Measurements from ENCODE around the gene STARD8.

The STARD8 gene

GRCh38 chrX:68711845-68712244, 64.4 kb downstream of the STARD8 start:
- no peak for DNase-seq (ENCODE audit: low read depth, low spot score)
- no peak for TF ChIP-seq FOXP2 (optimal IDR thresholded peaks at IDR 0.05; ENCODE audit: control extremely low read depth, extremely low read length, insufficient read depth)
- TF ChIP-seq EZH2 (IDR thresholded peaks at IDR 0.05): no peak
- TF ChIP-seq POLR2AphosphoS5 (IDR thresholded peaks at IDR 0.05; ENCODE audit: borderline replicate concordance, low read depth, low read length): no peak
- Histone ChIP-seq H3K36me3 (ENCODE audit: insufficient read depth, low read length) (no peaks in the 10 kb centered on the region), H3K9me3 (ENCODE audit: low read depth, low read length) (no peaks in the 10 kb centered on the region), H3K27ac (no peak overlapping the region), H3K4me3 (no peak overlapping the region), H3K9ac (ENCODE audit: insufficient read length) (no peak overlapping the region)

GRCh38 chrX:68714856-68715255, 67.4 kb downstream of the STARD8 start:
- TF ChIP-seq POLR2AphosphoS5 (IDR thresholded peaks at IDR 0.05; ENCODE audit: borderline replicate concordance, low read depth, low read length): no peak
- TF ChIP-seq FOXP2 (optimal IDR thresholded peaks at IDR 0.05; ENCODE audit: control extremely low read depth, extremely low read length, insufficient read depth): no peak
- TF ChIP-seq EZH2 (IDR thresholded peaks at IDR 0.05): no peak
- no peak overlapping the region for H3K4me3 ChIP-seq
- H3K9ac ChIP-seq (ENCODE audit: insufficient read length): no peak overlapping the region
- no peaks in the 10 kb centered on the region for H3K9me3 ChIP-seq (ENCODE audit: low read depth, low read length)
- no peak overlapping the region for H3K27ac ChIP-seq
- no peaks in the 10 kb centered on the region for H3K36me3 ChIP-seq (ENCODE audit: insufficient read depth, low read length)
- no peak for DNase-seq (ENCODE audit: low read depth, low spot score)

DNA sequence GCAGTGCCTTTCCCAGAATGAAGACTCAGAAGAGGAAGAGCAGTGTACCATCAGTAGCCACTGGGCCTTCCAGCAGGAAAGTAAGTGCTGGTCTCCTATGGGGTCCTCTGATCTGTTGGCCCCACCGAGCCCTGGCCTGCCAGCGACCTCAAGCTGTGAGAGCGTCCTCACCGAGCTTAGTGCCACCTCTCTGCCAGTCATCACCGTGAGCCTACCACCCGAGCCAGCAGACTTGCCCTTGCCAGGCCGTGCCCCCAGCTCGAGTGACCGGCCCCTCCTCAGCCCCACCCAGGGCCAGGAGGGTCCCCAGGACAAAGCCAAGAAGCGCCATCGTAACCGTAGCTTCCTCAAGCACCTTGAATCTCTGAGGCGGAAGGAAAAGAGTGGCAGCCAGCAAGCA, 69.7 kb downstream of the STARD8 start:
- Histone ChIP-seq H3K36me3 (ENCODE audit: insufficient read depth, low read length) (no peaks in the 10 kb centered on the region), H3K4me3 (no peak overlapping the region), H3K9me3 (ENCODE audit: low read depth, low read length) (no peaks in the 10 kb centered on the region), H3K9ac (ENCODE audit: insufficient read length) (no peak overlapping the region), H3K27ac (no peak overlapping the region)
- no peak for TF ChIP-seq FOXP2 (optimal IDR thresholded peaks at IDR 0.05; ENCODE audit: control extremely low read depth, extremely low read length, insufficient read depth)
- TF ChIP-seq EZH2 (IDR thresholded peaks at IDR 0.05): no peak
- TF ChIP-seq POLR2AphosphoS5 (IDR thresholded peaks at IDR 0.05; ENCODE audit: borderline replicate concordance, low read depth, low read length): no peak
- DNase-seq (ENCODE audit: low read depth, low spot score): no peak

DNA sequence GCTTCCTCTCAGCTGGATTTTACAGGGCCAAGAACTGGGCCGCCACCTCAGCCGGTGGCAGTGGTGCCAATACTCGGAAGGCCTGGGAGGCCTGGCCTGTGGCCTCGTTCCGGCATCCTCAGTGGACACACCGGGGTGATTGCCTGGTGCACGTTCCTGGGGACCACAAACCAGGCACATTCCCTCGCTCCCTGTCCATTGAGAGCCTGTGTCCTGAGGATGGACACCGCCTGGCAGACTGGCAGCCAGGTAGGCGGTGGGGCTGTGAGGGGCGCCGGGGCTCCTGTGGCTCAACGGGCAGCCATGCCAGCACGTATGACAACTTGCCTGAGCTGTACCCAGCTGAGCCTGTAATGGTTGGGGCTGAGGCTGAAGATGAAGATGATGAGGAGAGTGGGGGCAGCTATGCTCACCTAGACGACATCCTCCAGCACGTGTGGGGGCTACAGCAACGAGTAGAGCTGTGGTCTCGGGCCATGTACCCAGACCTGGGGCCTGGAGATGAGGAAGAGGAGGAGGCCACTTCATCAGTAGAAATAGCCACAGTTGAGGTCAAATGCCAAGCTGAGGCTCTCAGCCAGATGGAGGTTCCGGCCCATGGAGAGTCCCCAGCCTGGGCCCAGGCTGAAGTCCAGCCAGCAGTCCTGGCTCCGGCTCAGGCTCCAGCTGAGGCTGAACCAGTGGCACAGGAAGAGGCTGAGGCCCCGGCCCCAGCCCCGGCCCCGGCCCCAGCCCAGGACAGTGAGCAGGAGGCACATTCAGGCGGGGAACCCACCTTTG, 70.4 kb downstream of the STARD8 start:
- no peak for DNase-seq (ENCODE audit: low read depth, low spot score)
- Histone ChIP-seq H3K9me3 (ENCODE audit: low read depth, low read length) (no peaks in the 10 kb centered on the region), H3K4me3 (no peak overlapping the region), H3K9ac (ENCODE audit: insufficient read length) (no peak overlapping the region), H3K27ac (no peak overlapping the region), H3K36me3 (ENCODE audit: insufficient read depth, low read length) (no peaks in the 10 kb centered on the region)
- TF ChIP-seq EZH2 (IDR thresholded peaks at IDR 0.05): no peak
- TF ChIP-seq POLR2AphosphoS5 (IDR thresholded peaks at IDR 0.05; ENCODE audit: borderline replicate concordance, low read depth, low read length): no peak
- TF ChIP-seq FOXP2 (optimal IDR thresholded peaks at IDR 0.05; ENCODE audit: control extremely low read depth, extremely low read length, insufficient read depth): no peak

GRCh38 chrX:68718443-68718820, 71.0 kb downstream of the STARD8 start:
- DNase-seq (ENCODE audit: low read depth, low spot score): no peak
- H3K9ac ChIP-seq (ENCODE audit: insufficient read length): no peak overlapping the region
- no peak overlapping the region for H3K4me3 ChIP-seq
- H3K9me3 ChIP-seq (ENCODE audit: low read depth, low read length): no peaks in the 10 kb centered on the region
- no peak overlapping the region for H3K27ac ChIP-seq
- H3K36me3 ChIP-seq (ENCODE audit: insufficient read depth, low read length): no peaks in the 10 kb centered on the region
- TF ChIP-seq FOXP2 (optimal IDR thresholded peaks at IDR 0.05; ENCODE audit: control extremely low read depth, extremely low read length, insufficient read depth) (no peak), EZH2 (IDR thresholded peaks at IDR 0.05) (no peak), POLR2AphosphoS5 (IDR thresholded peaks at IDR 0.05; ENCODE audit: borderline replicate concordance, low read depth, low read length) (no peak)

GRCh38 chrX:68719181-68719903, 71.9 kb downstream of the STARD8 start:
- Histone ChIP-seq H3K9me3 (ENCODE audit: low read depth, low read length) (no peaks in the 10 kb centered on the region), H3K27ac (no peak overlapping the region), H3K4me3 (no peak overlapping the region), H3K36me3 (ENCODE audit: insufficient read depth, low read length) (no peaks in the 10 kb centered on the region), H3K9ac (ENCODE audit: insufficient read length) (no peak overlapping the region)
- TF ChIP-seq POLR2AphosphoS5 (IDR thresholded peaks at IDR 0.05; ENCODE audit: borderline replicate concordance, low read depth, low read length) (no peak), FOXP2 (optimal IDR thresholded peaks at IDR 0.05; ENCODE audit: control extremely low read depth, extremely low read length, insufficient read depth) (no peak), EZH2 (IDR thresholded peaks at IDR 0.05) (no peak)
- DNase-seq (ENCODE audit: low read depth, low spot score): no peak

- no peak overlapping the region for H3K4me3 ChIP-seq
- no peak overlapping the region for H3K9ac ChIP-seq (ENCODE audit: insufficient read length)
- no peak overlapping the region for H3K27ac ChIP-seq
- no peak for DNase-seq (ENCODE audit: low read depth, low spot score)
- H3K36me3 ChIP-seq (ENCODE audit: insufficient read depth, low read length): no peaks in the 10 kb centered on the region
- no peaks in the 10 kb centered on the region for H3K9me3 ChIP-seq (ENCODE audit: low read depth, low read length)
- TF ChIP-seq EZH2 (IDR thresholded peaks at IDR 0.05) (no peak), FOXP2 (optimal IDR thresholded peaks at IDR 0.05; ENCODE audit: control extremely low read depth, extremely low read length, insufficient read depth) (no peak), POLR2AphosphoS5 (IDR thresholded peaks at IDR 0.05; ENCODE audit: borderline replicate concordance, low read depth, low read length) (no peak)
These were observed 72.6 kb downstream of the STARD8 start for GRCh38 chrX:68719904-68720614.

DNA sequence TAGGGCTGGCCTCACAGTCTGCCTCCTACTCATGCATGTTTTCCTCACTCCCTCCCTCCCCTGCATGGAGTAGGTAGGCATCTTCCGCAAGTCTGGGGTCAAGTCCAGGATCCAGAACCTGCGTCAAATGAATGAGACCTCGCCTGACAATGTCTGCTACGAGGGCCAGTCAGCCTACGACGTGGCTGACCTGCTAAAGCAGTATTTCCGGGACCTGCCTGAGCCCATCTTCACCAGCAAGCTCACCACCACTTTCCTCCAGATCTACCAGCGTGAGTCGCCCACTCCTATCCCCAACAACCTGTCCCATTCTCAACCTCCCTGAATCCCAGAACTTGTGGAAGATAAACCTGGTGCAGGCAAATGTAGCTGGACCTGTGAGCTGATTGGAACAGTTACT, 73.4 kb downstream of the STARD8 start:
- TF ChIP-seq FOXP2 (optimal IDR thresholded peaks at IDR 0.05; ENCODE audit: control extremely low read depth, extremely low read length, insufficient read depth): no peak
- no peak for TF ChIP-seq EZH2 (IDR thresholded peaks at IDR 0.05)
- TF ChIP-seq POLR2AphosphoS5 (IDR thresholded peaks at IDR 0.05; ENCODE audit: borderline replicate concordance, low read depth, low read length): no peak

More for the DNA sequence above, 73.4 kb downstream of the STARD8 start:
- Histone ChIP-seq H3K9me3 (ENCODE audit: low read depth, low read length) (no peaks in the 10 kb centered on the region), H3K4me3 (no peak overlapping the region), H3K9ac (ENCODE audit: insufficient read length) (no peak overlapping the region), H3K36me3 (ENCODE audit: insufficient read depth, low read length) (no peaks in the 10 kb centered on the region), H3K27ac (no peak overlapping the region)
- no peak for DNase-seq (ENCODE audit: low read depth, low spot score)
